K562 (cell line): Measurements from ENCODE around the gene ALOX12B. TPM values are rescaled to one million over a fixed set of nuclear protein-coding genes. Genes with fewer than 3 reads are reported as not detected.

Source experiments
- BHLHE40 ChIP-seq: IDR thresholded peaks from 2 replicates; pipeline ENCODE4 v1.6.1; 2011; ENCODE audit warnings: low read length, improper control_type of control experiment
- BRD9 ChIP-seq: fragments of 450-650 bp; IDR thresholded peaks from 2 replicates; pipeline ENCODE4 v1.6.1; 2018; ENCODE audit warnings: low read depth; ENCODE audit not compliant: partially characterized antibody
- DEAF1 ChIP-seq: fragments of 450-650 bp; formaldehyde crosslinking; IDR thresholded peaks from 2 replicates; pipeline ENCODE4 v1.4.0; 2020; ENCODE audit warnings: mild to moderate bottlenecking, moderate library complexity
- ESRRB ChIP-seq: fragments of 250-450 bp; sonication (Bioruptor Pico); IDR thresholded peaks from 2 replicates; pipeline ENCODE4 v1.5.0; 2020; ENCODE audit warnings: mild to moderate bottlenecking, moderate library complexity, borderline replicate concordance
- KDM1A ChIP-seq, 2 experiments: fragments of 450-650 bp; IDR thresholded peaks; 2 replicates each; pipeline ENCODE4 v1.6.1; 2016; ENCODE audit warnings: mild to moderate bottlenecking in 2 of 2
- REST ChIP-seq, 2 experiments: fragments of 450-650 bp; formaldehyde crosslinking in 1 of 2; IDR thresholded peaks; 2 replicates each; pipeline versions ENCODE4 v1.4.0 to v1.6.1; 2014 to 2020; ENCODE audit warnings: mild to moderate bottlenecking in 2 of 2, borderline replicate concordance in 1 of 2, low read depth in 1 of 2
- TCFL5 ChIP-seq: fragments of 250-450 bp; sonication (Bioruptor Pico); conservative IDR thresholded peaks from 2 replicates; pipeline ENCODE4 v1.6.1; 2021; ENCODE audit warnings: mild to moderate bottlenecking, moderate library complexity, matching md5 sums
- ZNF41 ChIP-seq: fragments of 250-450 bp; sonication (Bioruptor Pico); conservative IDR thresholded peaks from 2 replicates; pipeline ENCODE4 v1.4.0; 2020; ENCODE audit warnings: mild to moderate bottlenecking
- polyA plus RNA-seq, 8 experiments: library from polyadenylated mRNA; depleted of rRNA in 4 of 8; stranded (reverse) in 5 of 8; unstranded in 3 of 8; fragments of >200 nt; fragmentation: Nextera tagmentation in 2 of 8; fragmentation: Illumina TruSeq in 1 of 8; extraction: Ambion mirVana in 2 of 8; extraction: Trizol in 1 of 8; gene quantifications; 2 replicates each; pipeline versions ENCODE4 v1.2.1 to v1.2.3, GENCODE V29; 2011 to 2014; ENCODE audit warnings: inconsistent platforms in 1 of 8, missing spikeins in 1 of 8
- total RNA-seq, 7 experiments: library from RNA; depleted of rRNA in 6 of 7; stranded (reverse); fragments of >200 nt in 6 of 7; fragmentation: Illumina TruSeq in 2 of 7; extraction: Trizol in 2 of 7; gene quantifications; 2 replicates each; pipeline versions ENCODE4 v1.2.1 to v1.2.3, GENCODE V29; 2011 to 2021; ENCODE audit warnings: low replicate concordance in 1 of 7

The ALOX12B gene
- total and polyA plus RNA-seq, 9 of the 15 experiments (the other 6 are each of a cell fraction or from before 2014, with no cell fraction given), result not detected

- TF ChIP-seq REST (IDR thresholded peaks at IDR 0.05; ENCODE audit: borderline replicate concordance), result peak; percentile 83
- TF ChIP-seq REST (CRISPR knock-in tag; IDR thresholded peaks at IDR 0.05; ENCODE audit: low read depth), result no peak
- TF ChIP-seq DEAF1 (CRISPR knock-in tag), result 0 out of 2 replicates have a peak, but pooled peaks have one; percentile 8
- TF ChIP-seq TCFL5, result no peak
- peak in 1 of 2 experiments; percentile 31; a peak in 1 of 4 replicates for TF ChIP-seq KDM1A (IDR thresholded peaks at IDR 0.05)
- TF ChIP-seq ZNF41 (CRISPR knock-in tag), result no peak
- peak; percentile 58 for TF ChIP-seq BHLHE40
- no peak for TF ChIP-seq ESRRB (CRISPR knock-in tag)
- no peak for TF ChIP-seq BRD9
Measured at GRCh38 chr17:8109661-8110455, 22.3 kb upstream of the ALOX12B start (continued).
